GM19372 (cell line): Measurements from ENCODE around the gene UBE2I.
A peak's percentile ranks its signal among the peaks of the same experiment; 100 is the strongest.
"Not testable (repeated sequence)": the region's sequence is repeated elsewhere in the genome, so short reads cannot be mapped to it uniquely, and the experiment has no call there.

Source experiments
- ATAC-seq: cut with Tn5 transposase; IDR thresholded peaks from one replicate; pipeline ENCODE4 v1.9.1; 2021; ENCODE audit warnings: mild to moderate bottlenecking, low read depth, moderate library complexity; ENCODE audit not compliant: unreplicated experiment

Gene UBE2I

GRCh38 chr16:1327619-1327947 is 18.1 kb downstream of the UBE2I start:
- no peak for ATAC-seq

- ATAC-seq: not testable (repeated sequence)
These were observed 18.7 kb downstream of the UBE2I start for GRCh38 chr16:1328136-1328535.

- ATAC-seq: not testable (repeated sequence)
These were observed 19.5 kb downstream of the UBE2I start for GRCh38 chr16:1328961-1329360.

- ATAC-seq: no peak
These were observed 21.0 kb downstream of the UBE2I start for GRCh38 chr16:1330260-1330914.

- ATAC-seq: no peak
These were observed 21.7 kb downstream of the UBE2I start for GRCh38 chr16:1330931-1331711.

GRCh38 chr16:1331712-1332617 is 22.5 kb downstream of the UBE2I start:
- peak; percentile 68 for ATAC-seq

- no peak for ATAC-seq
These were observed 23.2 kb downstream of the UBE2I start for GRCh38 chr16:1332618-1333148.

- no peak for ATAC-seq
These were observed 23.8 kb downstream of the UBE2I start, which contains the start of gene BAIAP3 for GRCh38 chr16:1333149-1333812. BAIAP3 (plus strand) TSS chr16:1333645; CDS start chr16:1338550, 4,905 bp downstream.

GRCh38 chr16:1333854-1334700 is 24.6 kb downstream of the UBE2I start:
- no peak for ATAC-seq

GRCh38 chr16:1334739-1335138 is 25.3 kb downstream of the UBE2I start:
- no peak for ATAC-seq

GRCh38 chr16:1335211-1335971 is 26.0 kb downstream of the UBE2I start:
- ATAC-seq: no peak

- ATAC-seq: no peak
These were observed 26.6 kb downstream of the UBE2I start for GRCh38 chr16:1335996-1336395.

- ATAC-seq: no peak
These were observed 27.2 kb downstream of the UBE2I start for GRCh38 chr16:1336619-1337018.

- ATAC-seq: no peak
These were observed 28.1 kb downstream of the UBE2I start for GRCh38 chr16:1337486-1337885.

- no peak for ATAC-seq
These were observed 28.8 kb downstream of the UBE2I start for GRCh38 chr16:1338119-1338730.

GRCh38 chr16:1338855-1339675 is 29.6 kb downstream of the UBE2I start:
- ATAC-seq: no peak

- ATAC-seq: no peak
These were observed 31.5 kb downstream of the UBE2I start for GRCh38 chr16:1340730-1341494.
